SK-N-MC (cell line): Measurements from ENCODE around the gene DRD5.

Experiments used
- EZH2 ChIP-seq: fragments of 200-600 bp; sonication (generic); IDR thresholded peaks from one replicate; pipeline ENCODE4 v1.6.1; 2017; ENCODE audit warnings: antibody characterized with exemption
- FOXP2 ChIP-seq: optimal IDR thresholded peaks from 2 replicates; pipeline ENCODE3; 2011; ENCODE audit warnings: mild to moderate bottlenecking, moderate library complexity; ENCODE audit not compliant: insufficient read depth; ENCODE audit errors: extremely low read length, control extremely low read depth
- POLR2AphosphoS5 ChIP-seq: IDR thresholded peaks from 2 replicates; pipeline ENCODE4 v1.6.1; 2012; ENCODE audit warnings: mild to moderate bottlenecking, low read depth, low read length, borderline replicate concordance

DNA sequence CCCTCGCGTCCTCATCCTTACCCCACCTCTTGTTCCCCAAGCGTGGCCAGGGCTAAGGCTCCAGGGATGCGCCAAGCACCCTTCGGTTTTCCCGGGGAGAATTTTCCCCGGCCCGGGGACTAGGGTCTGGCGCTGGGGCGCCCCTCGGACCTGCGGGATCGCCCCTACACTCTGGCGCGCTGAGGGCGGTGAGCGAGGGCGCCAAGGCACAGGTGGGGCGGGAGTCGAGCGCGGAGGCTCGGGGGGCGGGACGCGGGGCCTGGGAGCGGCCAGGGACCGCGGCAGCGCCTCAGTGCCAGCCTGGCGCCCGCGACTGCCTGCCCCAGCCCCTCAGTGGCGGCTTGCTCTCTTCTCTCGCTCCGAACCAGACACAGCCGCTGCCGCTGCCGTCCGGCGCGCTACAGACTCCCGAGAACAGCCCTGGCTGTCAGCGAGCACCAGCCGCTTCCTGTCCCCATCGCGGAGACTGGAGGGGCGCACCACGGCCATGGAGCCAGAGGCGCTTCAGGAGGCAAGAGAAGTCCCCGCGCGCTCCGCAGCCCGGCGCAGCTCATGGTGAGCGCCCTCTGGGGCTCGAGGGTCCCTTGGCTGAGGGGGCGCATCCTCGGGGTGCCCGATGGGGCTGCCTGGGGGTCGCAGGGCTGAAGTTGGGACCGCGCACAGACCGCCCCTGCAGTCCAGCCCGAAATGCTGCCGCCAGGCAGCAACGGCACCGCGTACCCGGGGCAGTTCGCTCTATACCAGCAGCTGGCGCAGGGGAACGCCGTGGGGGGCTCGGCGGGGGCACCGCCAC lies at the start of gene DRD5:
- TF ChIP-seq POLR2AphosphoS5 (no peak), EZH2 (no peak), FOXP2 (no peak)
